ENCODE data around the gene LCMT1.
"Not testable (repeated sequence)": the region's sequence is repeated elsewhere in the genome, so short reads cannot be mapped to it uniquely, and the experiment has no call there.

Gene LCMT1

GRCh38 chr16:25126086-25126666 lies 14.6 kb downstream of the LCMT1 start:
- H3K36me3 ChIP-seq (ENCODE audit: control insufficient read depth, insufficient read depth, low read length); H3K4me1 ChIP-seq (ENCODE audit: control insufficient read depth, insufficient read depth, low read length); H3K9me3 ChIP-seq (ENCODE audit: control insufficient read depth, insufficient read depth, low read length); H3K27me3 ChIP-seq (ENCODE audit: control insufficient read depth, insufficient read depth, low read length); H3K9ac ChIP-seq (ENCODE audit: low read depth, low read length); H3K4me3 ChIP-seq (ENCODE audit: low read depth, low read length): not testable (repeated sequence)

DNA sequence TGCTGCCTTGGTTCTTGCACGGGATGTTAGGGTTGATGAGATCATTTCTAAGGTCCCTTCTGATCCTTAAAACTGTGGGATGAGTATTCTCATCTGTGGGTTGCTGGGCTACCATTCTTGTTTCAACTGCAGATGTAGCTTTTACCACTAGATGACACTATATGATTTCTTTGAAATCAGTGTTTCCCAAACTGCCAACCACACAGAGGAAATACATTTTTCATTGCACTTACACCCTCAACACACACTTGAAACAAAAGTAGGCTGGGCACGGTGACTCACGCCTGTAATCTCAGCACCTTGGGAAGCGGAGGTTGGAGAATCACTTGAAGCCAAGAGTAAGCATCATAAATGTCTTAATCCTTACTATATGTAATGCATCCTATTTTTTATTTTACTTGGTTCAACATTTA lies 15.3 kb downstream of the LCMT1 start:
- no peaks in the 10 kb centered on the region for H3K4me1 ChIP-seq (ENCODE audit: control insufficient read depth, insufficient read depth, low read length)
- H3K36me3 ChIP-seq (ENCODE audit: control insufficient read depth, insufficient read depth, low read length): no peaks in the 10 kb centered on the region
- H3K4me3 ChIP-seq (ENCODE audit: low read depth, low read length): no peak overlapping the region
- no peaks in the 10 kb centered on the region for H3K9me3 ChIP-seq (ENCODE audit: control insufficient read depth, insufficient read depth, low read length)
- no peaks in the 10 kb centered on the region for H3K27me3 ChIP-seq (ENCODE audit: control insufficient read depth, insufficient read depth, low read length)
- H3K9ac ChIP-seq (ENCODE audit: low read depth, low read length): no peak overlapping the region

DNA sequence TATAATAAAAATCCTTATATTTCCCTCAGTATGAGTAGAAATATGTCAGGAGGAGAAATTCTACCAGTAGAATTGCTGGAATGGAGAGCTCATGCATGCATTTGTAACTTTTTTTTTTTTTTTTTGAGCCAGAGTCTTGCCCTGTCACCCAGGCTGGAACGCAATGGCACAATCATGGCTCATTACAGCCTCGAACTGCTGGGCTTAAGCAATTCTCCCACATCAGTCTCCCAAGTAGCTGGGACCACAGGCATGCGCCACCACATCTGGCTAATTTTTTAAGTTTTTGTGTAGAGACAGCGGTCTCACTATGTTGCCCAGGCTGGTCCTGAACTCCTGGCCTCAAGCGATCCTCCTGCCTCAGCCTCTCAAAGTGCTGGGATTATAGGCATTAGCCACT lies 21.2 kb downstream of the LCMT1 start:
- not testable (repeated sequence) for H3K4me3 ChIP-seq (ENCODE audit: low read depth, low read length); H3K27me3 ChIP-seq (ENCODE audit: control insufficient read depth, insufficient read depth, low read length); H3K9me3 ChIP-seq (ENCODE audit: control insufficient read depth, insufficient read depth, low read length); H3K36me3 ChIP-seq (ENCODE audit: control insufficient read depth, insufficient read depth, low read length); H3K4me1 ChIP-seq (ENCODE audit: control insufficient read depth, insufficient read depth, low read length); H3K9ac ChIP-seq (ENCODE audit: low read depth, low read length)

DNA sequence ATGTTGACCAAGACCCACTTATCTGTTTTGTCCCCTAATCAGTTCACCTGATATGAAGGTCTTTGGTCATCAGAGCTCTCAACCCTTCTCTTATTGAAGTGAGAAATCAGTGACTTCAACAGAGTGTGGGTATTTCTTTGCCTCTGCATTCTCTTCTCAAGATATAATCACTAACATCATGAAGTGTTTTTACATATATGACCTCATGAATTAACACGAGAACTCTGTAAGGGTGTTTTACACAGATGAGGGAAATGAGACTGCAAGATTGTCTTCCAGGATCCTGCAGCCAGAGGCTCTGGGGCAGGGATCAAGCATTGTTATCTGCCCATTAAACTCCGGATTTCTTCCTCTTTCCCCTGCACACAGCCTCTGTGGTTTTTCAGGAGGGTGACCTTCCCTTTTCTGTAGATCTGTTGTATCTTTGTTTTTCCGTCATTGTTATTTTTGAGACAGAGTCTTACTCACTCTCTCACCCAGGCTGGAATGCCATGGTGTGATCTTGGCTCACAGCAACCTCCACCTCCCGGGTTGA lies 22.7 kb downstream of the LCMT1 start:
- H3K9me3 ChIP-seq (ENCODE audit: control insufficient read depth, insufficient read depth, low read length): no peaks in the 10 kb centered on the region
- no peak overlapping the region for H3K9ac ChIP-seq (ENCODE audit: low read depth, low read length)
- no peaks in the 10 kb centered on the region for H3K27me3 ChIP-seq (ENCODE audit: control insufficient read depth, insufficient read depth, low read length)
- no peaks in the 10 kb centered on the region for H3K4me1 ChIP-seq (ENCODE audit: control insufficient read depth, insufficient read depth, low read length)
- no peak overlapping the region for H3K4me3 ChIP-seq (ENCODE audit: low read depth, low read length)
- no peaks in the 10 kb centered on the region for H3K36me3 ChIP-seq (ENCODE audit: control insufficient read depth, insufficient read depth, low read length)

- Histone ChIP-seq H3K9me3 (ENCODE audit: control insufficient read depth, insufficient read depth, low read length) (no peaks in the 10 kb centered on the region), H3K4me1 (ENCODE audit: control insufficient read depth, insufficient read depth, low read length) (no peaks in the 10 kb centered on the region), H3K4me3 (ENCODE audit: low read depth, low read length) (no peak overlapping the region), H3K27me3 (ENCODE audit: control insufficient read depth, insufficient read depth, low read length) (no peaks in the 10 kb centered on the region), H3K9ac (ENCODE audit: low read depth, low read length) (no peak overlapping the region), H3K36me3 (ENCODE audit: control insufficient read depth, insufficient read depth, low read length) (peaks cover 7% of the 10 kb centered on the region)
Measured at GRCh38 chr16:25135254-25135878, 23.8 kb downstream of the LCMT1 start.

DNA sequence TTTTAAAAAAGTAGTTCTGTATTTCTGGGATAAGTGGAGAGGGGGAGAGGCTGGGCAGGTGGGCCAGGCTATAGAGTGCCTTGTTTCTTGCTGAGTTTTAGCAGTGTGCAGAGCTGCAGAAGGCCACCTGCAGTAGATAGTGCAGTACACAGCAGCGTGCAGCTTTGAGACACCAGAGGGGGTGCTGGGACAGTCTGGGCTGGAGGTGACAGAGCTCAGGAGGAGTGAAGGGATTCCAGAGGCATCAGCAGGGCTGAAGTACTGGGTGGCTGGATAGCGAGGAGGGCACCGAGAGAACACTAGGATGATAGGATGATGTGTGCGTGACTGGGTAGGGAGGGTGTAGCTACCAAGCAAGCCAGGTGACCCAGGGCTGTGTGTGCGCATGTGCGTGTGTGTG lies 26.6 kb downstream of the LCMT1 start:
- no peaks in the 10 kb centered on the region for H3K9me3 ChIP-seq (ENCODE audit: control insufficient read depth, insufficient read depth, low read length)
- H3K9ac ChIP-seq (ENCODE audit: low read depth, low read length): no peak overlapping the region
- peaks cover 20% of the 10 kb centered on the region for H3K36me3 ChIP-seq (ENCODE audit: control insufficient read depth, insufficient read depth, low read length)
- H3K27me3 ChIP-seq (ENCODE audit: control insufficient read depth, insufficient read depth, low read length): no peaks in the 10 kb centered on the region
- H3K4me3 ChIP-seq (ENCODE audit: low read depth, low read length): no peak overlapping the region
- H3K4me1 ChIP-seq (ENCODE audit: control insufficient read depth, insufficient read depth, low read length): no peaks in the 10 kb centered on the region

DNA sequence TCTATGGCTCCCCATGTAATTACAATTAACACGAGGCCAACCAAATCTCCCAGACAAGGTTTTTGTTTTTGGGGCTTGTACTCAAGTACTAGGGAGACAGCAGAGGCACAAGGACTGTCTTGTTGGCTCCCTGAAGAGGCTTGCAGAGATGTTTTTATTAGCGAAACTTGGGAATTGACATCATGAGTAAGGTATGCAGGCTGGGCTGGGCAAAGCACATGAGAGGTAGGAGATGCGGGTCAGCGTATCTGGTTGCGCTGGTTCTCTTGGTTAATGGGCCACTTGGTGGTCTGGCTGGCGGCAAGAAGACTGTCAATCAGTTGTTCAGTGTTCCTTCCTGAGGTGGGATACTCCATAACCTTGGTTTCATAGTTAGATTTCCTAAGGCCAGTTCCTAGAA lies 28.9 kb downstream of the LCMT1 start:
- H3K27me3 ChIP-seq (ENCODE audit: control insufficient read depth, insufficient read depth, low read length): no peaks in the 10 kb centered on the region
- H3K4me1 ChIP-seq (ENCODE audit: control insufficient read depth, insufficient read depth, low read length): no peaks in the 10 kb centered on the region
- no peaks in the 10 kb centered on the region for H3K9me3 ChIP-seq (ENCODE audit: control insufficient read depth, insufficient read depth, low read length)
- H3K4me3 ChIP-seq (ENCODE audit: low read depth, low read length): no peak overlapping the region
- peaks cover 24% of the 10 kb centered on the region for H3K36me3 ChIP-seq (ENCODE audit: control insufficient read depth, insufficient read depth, low read length)
- H3K9ac ChIP-seq (ENCODE audit: low read depth, low read length): no peak overlapping the region

DNA sequence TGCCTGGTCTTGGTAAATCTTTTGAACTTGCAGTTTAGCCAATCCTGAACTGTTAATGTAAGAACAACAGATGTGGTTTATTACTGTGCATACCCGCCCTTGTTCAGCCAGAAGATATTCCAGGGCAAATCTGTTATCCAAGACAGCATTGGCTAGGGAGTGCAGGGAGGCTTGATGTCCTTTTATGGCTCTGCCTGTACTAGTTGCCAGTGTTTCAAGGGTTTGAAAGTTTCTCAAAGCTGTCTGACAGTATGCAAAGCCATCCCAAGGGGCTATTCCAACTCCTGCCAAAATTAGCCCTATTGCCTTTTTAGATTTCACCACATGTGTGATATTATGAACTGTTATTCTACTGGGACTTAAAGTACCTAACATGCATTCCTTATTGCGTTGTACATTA lies 30.1 kb downstream of the LCMT1 start:
- H3K36me3 ChIP-seq (ENCODE audit: control insufficient read depth, insufficient read depth, low read length): peaks cover 29% of the 10 kb centered on the region
- H3K9ac ChIP-seq (ENCODE audit: low read depth, low read length): no peak overlapping the region
- no peak overlapping the region for H3K4me3 ChIP-seq (ENCODE audit: low read depth, low read length)
- H3K4me1 ChIP-seq (ENCODE audit: control insufficient read depth, insufficient read depth, low read length): no peaks in the 10 kb centered on the region
- H3K9me3 ChIP-seq (ENCODE audit: control insufficient read depth, insufficient read depth, low read length): no peaks in the 10 kb centered on the region
- H3K27me3 ChIP-seq (ENCODE audit: control insufficient read depth, insufficient read depth, low read length): no peaks in the 10 kb centered on the region

GRCh38 chr16:25143928-25144327 lies 32.4 kb downstream of the LCMT1 start:
- Histone ChIP-seq H3K36me3 (ENCODE audit: control insufficient read depth, insufficient read depth, low read length) (peaks cover 29% of the 10 kb centered on the region), H3K9me3 (ENCODE audit: control insufficient read depth, insufficient read depth, low read length) (no peaks in the 10 kb centered on the region), H3K9ac (ENCODE audit: low read depth, low read length) (no peak overlapping the region), H3K4me3 (ENCODE audit: low read depth, low read length) (no peak overlapping the region), H3K27me3 (ENCODE audit: control insufficient read depth, insufficient read depth, low read length) (no peaks in the 10 kb centered on the region), H3K4me1 (ENCODE audit: control insufficient read depth, insufficient read depth, low read length) (peaks cover 1% of the 10 kb centered on the region)

- Histone ChIP-seq H3K27me3 (ENCODE audit: control insufficient read depth, insufficient read depth, low read length) (no peaks in the 10 kb centered on the region), H3K9me3 (ENCODE audit: control insufficient read depth, insufficient read depth, low read length) (no peaks in the 10 kb centered on the region), H3K4me1 (ENCODE audit: control insufficient read depth, insufficient read depth, low read length) (peaks cover 2% of the 10 kb centered on the region), H3K9ac (ENCODE audit: low read depth, low read length) (peak overlapping the region; percentile 47), H3K4me3 (ENCODE audit: low read depth, low read length) (no peak overlapping the region), H3K36me3 (ENCODE audit: control insufficient read depth, insufficient read depth, low read length) (peaks cover 10% of the 10 kb centered on the region)
Measured at GRCh38 chr16:25148568-25149215, 37.1 kb downstream of the LCMT1 start.

- no peak overlapping the region for H3K4me3 ChIP-seq (ENCODE audit: low read depth, low read length)
- H3K9me3 ChIP-seq (ENCODE audit: control insufficient read depth, insufficient read depth, low read length): no peaks in the 10 kb centered on the region
- no peaks in the 10 kb centered on the region for H3K27me3 ChIP-seq (ENCODE audit: control insufficient read depth, insufficient read depth, low read length)
- peaks cover 3% of the 10 kb centered on the region for H3K36me3 ChIP-seq (ENCODE audit: control insufficient read depth, insufficient read depth, low read length)
- H3K9ac ChIP-seq (ENCODE audit: low read depth, low read length): no peak overlapping the region
- peaks cover 2% of the 10 kb centered on the region for H3K4me1 ChIP-seq (ENCODE audit: control insufficient read depth, insufficient read depth, low read length)
Measured at GRCh38 chr16:25151996-25152395, 40.5 kb downstream of the LCMT1 start.

All from iPS-15b (cell line).